Activated gamma-delta T cell (primary cell): ENCODE measurements around the gene CTXND1.

Experiments used
- DNase-seq: peaks from one replicate; lab custom pipeline; 2025; lab: John Stamatoyannopoulos, UW

The CTXND1 gene

DNA sequence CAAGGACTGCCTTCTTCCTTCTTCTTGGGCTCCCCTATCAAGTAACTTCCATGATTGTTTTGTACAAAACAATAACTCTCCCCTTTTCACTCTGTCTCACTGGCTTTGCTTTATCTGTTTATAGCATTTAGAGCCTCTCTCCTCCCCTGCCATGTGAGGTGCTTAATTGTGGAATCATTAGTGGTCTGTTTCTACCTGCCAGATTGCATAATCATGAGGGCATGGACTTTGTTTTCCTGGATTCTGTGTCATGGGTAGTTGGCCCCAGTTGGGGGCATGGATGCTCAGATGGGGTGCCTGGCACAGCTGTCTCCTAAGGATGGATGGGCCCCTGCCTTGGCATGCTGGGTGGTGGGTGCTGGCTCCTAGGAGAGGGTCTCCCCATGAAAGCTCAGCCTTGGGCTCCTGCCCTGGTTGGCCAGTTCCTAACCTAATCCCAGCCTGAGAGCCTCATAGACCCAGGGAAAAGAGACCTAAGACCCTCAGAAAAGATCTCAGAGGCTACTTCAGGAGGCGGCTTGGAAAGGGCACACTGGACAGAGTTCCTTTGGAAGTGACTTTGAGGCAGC, 8.0 kb upstream of the CTXND1 start:
- DNase-seq: no peak

DNA sequence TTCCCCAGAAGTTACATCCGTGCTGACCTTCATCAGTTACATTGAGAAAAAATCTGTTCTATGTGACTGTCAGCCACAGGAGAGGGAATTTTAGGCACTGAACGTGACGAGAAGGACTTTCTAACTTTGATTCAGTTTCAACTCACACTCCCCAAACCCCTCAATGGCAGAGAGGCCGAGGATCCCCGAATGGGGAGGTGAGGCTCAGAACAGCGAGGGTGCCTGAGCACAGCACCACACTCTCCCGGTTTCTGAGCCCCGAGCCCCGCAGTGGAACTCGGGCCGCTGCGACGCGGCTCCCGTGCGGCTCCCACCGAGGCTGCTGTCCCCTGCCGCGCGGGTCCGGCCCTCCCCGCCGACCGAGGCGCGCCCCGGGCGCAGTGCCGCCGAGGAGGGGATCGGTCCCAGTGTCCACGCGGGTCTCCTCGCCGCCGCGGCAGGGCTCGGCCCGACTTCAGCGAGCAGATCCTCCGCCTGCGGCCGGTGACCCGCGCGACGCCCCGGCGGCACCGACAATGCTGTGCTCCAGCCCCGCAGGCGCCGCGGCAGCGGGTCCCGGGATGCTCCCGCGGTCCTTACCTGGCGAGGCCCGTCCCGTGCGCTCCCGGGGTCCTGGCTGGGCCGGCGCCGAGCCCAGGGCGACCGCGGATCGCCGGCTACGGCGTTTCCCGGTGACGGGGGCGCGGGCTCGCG, 439 bp downstream of the CTXND1 start:
- no peak for DNase-seq

DNA sequence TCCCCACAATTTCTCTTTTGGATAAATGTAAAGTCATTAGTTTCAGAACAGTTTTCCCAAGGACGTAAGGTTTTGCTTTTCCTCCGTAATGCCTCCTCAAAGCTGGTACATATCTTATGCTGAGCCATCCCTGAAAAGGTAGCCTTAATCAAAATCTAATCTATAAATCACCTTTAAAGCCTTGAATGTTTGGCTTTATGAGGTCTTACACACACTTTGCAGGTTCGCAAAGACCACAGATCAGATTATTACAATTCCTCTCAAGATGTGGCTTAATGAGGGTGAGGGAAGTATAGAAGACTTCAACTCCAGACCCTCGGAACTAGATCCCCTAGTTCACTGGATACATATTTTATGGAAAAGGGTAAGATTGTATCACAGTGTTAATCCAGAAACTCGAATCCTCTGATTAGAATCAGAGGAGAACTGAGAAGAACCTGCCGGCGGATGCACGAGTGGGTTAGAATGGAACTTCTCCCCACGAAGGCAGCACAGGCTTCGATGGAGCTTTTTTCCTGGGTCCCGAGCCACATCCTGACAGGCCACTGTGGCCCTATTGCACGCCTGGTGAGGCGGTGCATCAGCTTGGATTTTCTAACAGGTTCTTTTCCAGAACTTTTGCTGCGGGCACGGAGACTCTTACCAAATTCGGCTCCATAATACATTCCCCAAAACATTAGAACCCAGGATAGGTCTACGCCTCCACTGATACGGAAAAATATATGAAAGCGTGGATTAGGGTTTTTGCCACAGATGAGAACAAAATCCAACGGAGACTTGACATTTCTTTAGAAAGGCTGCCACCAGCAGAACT, 1.2 kb downstream of the CTXND1 start:
- no peak for DNase-seq

DNA sequence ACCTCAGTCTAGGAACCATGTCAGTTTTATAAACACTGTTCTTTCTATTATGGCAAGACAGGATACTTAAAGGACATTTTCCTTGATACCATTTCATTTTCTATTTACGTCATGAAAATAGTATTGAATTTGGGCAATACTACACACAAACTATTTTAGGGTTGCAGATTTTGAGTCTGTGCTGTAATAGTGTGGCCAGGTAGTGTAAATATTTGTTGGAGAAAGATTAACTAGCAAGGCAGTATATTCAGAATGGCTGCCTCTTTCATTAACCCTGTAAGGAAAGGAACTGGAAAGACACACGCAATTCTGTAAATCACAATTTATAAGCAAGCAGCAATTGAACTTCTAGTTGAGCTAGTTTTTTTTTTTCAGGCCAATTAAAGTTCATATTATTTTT, 2.0 kb downstream of the CTXND1 start:
- no peak for DNase-seq

DNA sequence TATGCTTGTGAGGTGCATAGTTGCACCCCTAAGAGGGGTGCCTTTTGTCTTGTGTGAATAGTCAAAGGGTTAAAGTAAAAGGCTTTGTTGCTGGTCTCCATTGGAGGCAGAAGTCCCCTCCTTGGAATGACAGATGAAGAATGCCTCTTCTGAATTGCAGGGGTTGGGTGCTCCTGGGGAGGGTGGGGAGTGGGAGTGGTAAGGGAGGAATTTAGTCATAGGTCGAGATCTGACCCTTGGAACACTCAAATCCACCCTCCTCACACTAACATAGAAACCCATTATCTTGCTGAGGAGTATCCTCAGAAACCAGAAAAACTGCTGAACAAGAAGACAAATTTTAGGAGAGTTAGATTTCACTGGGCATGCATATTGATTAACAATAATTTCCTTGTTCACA, 4.7 kb downstream of the CTXND1 start:
- DNase-seq: no peak

DNA sequence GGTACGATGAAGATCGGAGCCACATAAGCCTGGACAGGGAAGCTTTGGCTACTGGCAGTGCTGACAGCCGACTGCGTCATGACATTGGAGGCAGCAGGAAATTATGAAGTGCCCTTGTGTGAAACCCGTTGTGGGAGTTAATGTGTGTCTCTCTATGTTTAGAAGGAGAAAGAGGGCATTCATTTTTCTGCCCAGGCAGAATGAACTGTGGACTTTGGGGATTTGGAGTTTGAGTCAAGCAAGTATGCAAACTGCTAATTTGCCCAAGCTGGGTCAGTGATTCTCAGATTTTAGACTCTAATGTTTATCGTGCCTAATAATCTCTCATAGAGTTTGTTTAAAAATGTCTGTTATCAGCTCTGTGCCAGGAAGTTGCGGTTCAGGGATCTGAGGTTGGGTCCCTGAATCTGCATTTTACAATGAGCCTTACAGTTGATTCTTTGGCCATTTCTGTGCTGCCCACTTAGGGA, 5.6 kb downstream of the CTXND1 start:
- DNase-seq: no peak

DNA sequence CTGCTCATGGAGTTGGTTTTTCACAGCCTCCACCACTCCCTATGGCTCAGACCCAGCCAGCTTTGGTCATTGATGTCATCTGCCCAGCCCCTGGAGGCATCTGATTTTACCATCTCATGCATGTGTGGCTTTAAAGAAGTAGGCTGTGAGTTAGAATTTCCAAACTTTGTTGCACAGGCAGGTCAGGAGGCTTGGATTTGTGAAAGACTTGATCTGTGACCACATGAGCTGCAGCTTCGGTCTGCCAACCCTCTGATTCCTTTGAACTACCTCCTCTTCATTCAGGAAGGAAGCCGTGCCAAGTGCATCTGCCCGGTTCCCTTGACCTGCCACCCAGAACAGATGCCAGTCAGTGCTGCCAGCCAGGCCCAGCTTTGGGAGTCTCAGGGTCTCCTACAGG, 9.2 kb downstream of the CTXND1 start:
- DNase-seq: no peak

DNA sequence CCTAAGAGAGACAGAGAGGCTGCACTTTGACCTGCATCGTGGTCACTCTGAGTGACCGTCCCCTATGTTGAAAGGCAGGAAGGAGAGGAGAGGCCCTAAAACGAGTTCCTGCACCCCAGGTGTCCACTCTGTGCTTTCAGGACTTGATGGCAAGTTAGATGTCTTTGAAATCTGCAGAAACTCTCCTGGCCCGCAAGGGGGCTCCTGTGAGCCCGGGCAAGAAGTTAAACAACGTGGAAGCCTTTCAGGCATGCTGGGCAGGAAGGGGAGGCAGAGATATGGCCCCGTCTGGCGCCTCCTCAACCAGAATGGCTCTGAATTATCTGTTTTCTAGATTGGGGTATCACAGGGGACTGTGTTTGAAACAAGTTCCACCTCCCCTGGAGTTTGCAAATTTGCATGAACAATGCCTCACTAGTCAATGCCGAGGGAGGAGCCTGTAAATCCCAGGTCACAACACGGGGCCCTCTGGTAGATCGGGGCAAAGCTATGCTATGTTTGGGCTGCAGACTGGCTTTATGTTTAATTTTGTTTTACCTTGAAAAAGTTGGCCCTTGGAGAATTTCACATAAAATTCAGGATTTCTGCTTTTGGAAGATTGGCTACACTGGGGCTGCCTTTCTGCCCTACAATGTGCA, 9.8 kb downstream of the CTXND1 start:
- DNase-seq: no peak

DNA sequence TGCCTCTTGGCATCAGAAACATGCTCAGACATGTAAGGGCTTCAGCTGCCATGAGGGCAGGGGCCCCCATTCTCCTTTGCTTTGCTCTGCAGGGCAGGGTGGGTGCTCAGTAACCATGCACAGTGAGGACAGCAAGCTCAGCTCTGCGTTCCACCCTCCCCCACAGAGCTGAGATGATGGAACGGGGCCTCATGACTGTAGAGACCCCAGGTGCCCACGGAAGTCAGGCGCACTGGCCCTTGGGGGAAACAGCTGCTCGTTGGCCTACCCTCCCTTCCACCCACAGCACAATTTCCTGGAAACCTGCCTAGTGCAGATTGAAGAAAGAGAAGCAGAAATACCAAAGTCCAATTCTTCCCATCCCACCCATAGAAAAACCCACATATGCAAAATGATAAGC, 10.5 kb downstream of the CTXND1 start:
- no peak for DNase-seq

DNA sequence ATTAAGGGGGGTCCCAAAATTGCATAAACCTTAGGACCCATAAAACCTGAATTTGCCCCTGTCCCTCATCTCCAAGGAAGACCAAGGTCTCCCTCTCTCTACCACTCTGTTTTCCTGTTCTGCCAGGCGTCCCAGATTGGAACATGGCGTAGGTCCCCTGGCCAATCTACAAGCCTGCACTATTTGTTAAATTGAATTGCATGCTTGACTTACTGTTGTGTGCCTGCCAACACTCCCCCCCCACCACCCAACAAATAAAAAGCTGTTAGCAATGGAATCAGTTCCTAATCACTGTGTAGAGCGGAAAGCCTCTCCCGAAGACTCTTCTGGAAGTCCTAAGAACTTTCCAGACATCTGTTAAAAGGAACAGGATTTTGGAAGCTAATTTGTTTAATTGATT, 11.7 kb downstream of the CTXND1 start:
- no peak for DNase-seq

DNA sequence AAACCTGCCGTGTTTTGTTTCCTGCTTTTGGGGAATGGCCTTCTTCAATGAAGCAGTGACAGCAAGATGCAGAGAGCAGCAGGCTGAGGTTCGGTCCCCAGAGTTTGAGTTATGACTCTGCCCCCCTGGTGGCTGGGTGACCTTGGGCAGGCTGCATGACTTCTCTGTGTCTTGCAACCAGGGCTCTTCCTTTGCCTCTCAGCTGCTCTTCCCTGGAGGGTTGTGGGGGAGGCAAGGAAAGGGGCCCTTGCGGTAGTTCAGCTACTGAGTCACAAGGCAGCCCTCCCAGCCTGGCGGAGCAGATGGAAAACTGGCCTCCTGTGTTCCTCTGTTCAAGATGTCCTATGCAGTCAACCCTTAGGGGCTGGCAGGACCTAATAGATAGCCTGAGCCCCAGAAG, 17.1 kb downstream of the CTXND1 start:
- DNase-seq: no peak

DNA sequence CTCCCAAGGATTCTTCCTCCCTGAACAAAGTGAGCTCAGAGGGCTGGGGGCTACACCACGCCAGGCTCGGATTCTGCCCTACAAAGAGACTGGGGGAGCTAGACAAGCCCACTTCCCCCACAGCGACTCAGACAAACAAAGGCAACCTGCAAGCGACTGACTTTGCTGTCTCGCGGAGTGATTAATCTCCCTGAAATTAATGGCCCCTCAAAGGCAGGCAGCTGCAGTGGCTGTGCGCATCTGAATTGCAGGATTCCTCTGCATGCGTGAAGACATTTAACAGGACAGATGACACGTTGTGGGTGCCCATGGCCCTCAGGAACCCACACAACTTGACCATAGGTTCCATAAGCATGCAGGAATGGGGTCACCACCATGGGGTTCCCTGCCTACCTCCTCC, 18.4 kb downstream of the CTXND1 start:
- no peak for DNase-seq

DNA sequence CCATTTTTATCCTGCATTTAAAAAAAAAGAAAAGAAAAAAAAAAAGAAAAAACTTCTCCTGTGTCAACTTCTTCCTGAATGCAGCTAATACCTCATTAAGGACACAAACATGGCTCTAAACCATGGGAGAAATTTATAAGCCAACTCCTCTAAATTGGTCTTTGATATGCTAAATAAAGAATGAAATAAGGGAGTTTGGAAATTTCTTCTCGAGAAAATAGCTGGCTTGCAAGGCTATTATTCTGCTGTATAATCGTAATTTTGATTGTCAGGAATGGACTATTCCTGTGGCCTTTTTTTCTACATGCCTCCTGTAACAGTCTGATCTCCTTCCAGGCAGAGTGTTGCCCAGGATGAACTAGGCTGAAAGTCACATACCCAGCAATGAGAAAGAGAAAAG, 20.6 kb downstream of the CTXND1 start:
- no peak for DNase-seq

DNA sequence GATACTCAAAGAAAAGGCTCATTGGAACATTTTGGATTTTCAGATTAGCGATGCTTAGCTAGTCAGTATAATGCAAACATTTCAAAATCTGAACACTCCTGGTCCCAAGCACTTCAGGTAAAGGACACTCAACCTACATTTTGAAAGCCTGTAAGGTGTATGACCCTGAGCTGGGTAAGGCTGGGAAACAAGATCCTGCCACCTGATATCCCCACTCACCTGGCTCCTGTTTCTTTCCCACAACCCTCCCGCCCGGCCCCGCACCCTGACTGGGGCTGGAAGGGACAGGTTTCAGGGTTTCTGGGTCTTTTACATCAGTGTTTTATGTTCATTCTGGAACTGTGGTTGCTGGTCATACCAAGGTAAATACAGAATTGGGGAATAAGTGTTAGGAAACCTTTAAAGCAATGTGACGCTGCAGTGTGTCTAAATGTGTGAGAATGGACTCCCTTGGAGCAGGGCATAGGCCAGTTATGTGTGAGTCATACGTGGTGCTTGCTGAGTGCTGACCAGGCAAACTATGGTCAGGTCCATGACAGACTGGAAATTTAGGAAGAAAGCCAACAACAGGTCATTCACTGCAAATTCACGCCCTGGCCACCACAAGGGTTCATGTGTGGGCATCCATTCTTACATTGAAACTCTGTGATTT, 22.9 kb downstream of the CTXND1 start:
- DNase-seq: no peak

DNA sequence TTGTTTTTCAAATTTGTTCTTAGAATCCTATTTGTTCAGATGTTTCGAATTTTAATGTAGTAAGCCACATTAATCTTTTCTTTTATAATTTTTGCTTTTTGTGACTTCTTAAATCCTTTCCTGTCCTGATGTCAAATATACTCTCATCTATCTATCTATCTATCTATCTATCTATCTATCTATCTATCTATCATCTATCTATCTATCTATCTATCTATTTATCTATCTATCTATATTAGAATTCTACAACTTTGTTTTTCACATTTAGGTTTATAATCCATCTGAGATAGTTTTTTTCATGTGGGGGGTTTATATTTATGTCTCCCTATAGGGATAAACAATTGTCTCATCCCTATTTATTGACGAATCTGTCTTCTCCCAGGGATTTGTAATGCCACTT, 32.1 kb downstream of the CTXND1 start:
- no peak for DNase-seq

DNA sequence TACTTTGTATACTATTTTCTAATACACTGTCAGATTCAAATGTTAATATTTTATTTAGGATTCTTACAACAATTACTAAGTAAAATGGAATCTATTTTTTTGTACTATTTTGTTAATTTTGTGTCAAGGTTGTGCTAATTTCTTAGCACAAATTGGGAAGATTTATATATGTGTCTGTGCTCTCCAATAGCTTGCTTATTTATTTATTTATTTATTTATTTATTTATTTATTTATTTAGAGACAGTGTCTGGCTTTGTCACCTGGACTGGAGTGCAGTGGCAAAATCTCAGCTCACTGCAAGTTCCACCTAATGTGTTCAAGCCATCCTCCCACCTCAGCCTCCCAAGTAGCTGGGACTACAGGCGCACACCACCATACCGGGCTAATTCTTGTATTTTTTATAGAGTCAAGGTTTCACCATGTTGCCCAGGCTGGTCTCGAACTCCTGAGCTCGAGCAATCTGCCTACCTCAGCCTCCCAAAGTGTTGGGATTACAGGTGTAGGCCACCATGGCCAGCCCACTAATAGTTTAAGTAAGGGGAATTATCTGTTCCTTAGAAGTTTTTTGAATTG, 34.6 kb downstream of the CTXND1 start:
- DNase-seq: no peak

DNA sequence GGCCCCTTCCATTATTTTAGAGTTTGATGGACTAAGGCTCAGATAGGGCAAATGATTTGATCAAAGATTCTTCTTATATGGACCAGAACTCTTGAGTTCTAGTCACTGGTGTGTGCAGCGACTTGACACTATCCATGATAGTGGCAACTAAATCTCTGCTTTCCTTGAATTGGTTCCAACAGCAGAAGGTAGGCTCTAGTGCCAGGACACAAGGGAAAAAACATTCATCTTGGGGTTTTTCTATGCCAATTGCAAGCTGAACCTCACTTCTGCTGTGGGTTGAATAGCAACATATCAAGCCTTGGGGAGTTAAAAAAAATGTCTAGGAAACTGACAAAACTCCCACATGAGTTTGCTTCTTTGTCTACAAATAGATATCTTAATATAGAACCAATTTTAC, 35.1 kb downstream of the CTXND1 start:
- no peak for DNase-seq

DNA sequence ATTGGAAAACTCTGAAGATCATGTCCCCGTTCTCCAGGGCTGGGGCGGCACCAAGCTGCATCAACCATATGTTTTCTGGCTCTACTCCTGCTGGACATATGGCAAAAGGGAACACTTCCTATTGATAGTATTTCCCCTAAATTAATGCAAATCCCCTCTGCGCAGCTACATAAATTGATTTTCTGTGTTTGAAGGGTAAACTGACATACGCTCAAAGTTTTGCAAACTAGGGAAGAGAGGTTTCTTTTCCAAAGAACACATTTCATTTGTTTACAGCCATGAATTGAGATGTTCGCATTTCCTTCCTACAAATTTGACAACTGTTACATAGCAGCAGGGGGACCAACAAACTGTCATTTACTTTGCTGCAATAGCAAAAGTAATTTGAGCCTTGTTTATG, 35.9 kb downstream of the CTXND1 start:
- DNase-seq: no peak

DNA sequence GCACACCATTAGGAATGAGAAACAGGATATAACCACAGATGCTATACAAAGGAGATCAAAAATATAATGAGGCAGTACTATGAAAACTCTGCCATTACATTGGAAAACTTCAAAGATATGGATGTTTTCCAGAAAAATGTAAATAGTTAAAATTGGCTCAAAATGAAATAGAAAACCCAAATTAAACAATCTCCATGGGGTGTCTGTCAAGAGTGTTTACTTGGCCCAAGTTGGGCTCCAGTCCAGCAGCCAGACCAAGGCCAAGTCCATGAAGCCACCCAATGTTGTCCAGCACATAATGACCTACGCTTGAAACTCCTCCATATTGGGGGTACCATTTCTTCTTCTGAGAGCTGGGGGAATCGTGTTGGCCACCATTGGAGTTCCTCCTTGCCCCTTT, 37.1 kb downstream of the CTXND1 start:
- no peak for DNase-seq

DNA sequence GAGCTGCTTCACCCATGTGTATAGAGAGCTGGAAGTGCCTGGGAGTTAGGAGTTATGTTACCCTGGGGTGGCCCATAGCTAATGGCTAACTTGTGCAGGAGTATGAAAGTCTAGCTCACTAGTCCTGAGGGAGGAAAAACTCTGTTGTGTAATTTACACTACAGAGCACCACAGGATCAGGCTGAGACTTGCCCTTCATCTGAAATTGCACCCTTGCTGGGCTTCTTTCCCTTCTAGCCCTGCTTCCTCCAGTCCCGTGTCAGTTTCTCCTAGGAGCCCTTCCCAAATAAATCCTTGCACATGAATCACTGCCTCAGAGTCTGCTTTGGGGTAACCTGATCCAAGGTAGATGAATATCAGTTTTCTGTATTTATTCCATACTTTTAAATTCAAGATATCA, 40.0 kb downstream of the CTXND1 start:
- no peak for DNase-seq

DNA sequence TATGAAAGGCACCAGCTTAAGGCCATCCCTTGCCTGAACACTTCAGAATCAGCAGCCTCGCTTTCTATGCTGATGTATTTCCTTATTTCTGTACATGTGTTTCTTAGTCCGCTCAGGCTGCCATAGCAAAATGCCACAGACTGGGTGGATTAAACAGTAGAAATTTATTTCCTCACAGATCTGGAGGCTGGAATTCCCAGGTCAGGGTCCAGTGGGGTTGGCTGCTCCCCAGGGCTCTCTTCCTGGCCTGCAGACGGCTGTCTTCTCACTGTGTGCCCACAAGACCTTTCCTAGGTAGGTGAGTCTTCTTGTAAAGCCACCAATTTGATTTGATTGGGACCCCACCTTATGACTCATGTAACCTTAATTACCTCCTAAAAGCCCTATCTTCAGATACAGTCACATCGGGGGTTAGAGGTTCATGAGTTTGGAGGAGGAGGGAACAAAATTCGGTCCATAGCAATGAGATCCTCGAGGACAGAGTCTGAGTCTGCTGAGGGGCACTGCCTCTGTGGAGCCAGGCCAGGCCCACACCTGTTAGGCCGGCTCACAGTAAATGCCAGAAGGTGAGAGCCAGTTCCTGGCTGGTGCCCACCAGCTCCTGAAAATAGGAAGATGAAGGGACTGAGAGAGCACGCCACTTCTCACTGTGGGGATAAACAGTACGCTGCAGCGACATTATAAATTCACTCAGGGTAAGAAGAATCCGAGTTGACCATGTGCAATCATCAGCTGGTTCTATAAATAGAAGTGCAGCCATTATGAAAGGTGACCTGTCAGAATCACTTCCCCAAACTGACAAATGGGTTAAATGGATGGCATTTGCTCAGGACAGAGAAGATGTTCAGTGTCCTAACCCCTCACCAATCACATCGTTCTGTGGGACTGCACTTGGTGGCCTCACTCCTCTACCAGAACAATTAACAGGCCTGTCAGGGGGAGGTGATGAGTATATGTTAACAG, 41.1 kb downstream of the CTXND1 start:
- DNase-seq: no peak
